ENCODE measurements around the gene HS6ST1. TPM values are rescaled to one million over a fixed set of nuclear protein-coding genes. Genes with fewer than 3 reads are reported as not detected.

HS6ST1 gene
- total and polyA plus RNA-seq, 2 donors (not counting 3 experiments of a cell fraction or from before 2014, with no cell fraction given): 12.8 to 19.4 TPM

DNA sequence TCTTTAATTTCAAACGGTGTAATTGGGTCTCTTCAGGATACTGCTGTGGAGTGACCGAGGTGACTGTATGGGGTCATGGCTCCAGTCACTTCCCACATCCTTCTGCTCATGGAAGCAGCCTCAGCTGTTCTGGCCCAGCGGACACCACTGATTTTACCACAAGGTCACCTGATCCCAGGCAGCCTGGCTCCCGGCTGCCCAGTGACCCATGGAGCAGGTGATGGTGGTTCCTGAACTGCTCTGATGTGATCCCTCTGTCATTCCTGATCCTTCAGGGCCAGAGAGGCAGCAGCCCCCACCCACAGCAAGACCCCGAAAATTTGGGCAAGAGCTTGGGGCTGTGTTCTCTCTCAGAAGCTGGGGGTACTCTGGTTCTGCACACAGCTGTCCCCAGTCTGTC is 35.5 kb upstream of the HS6ST1 start:
- H4K20me1 ChIP-seq (replicated peaks; ENCODE audit: control insufficient read depth, extremely low read depth, insufficient read depth, low read length): no peaks in the 10 kb centered on the region
- DNase-seq (ENCODE audit: low read depth, low spot score) (no peak), FAIRE-seq (no peak)
- dilution Hi-C loops (cut with MboI; ENCODE audit: extremely low pct_ligation_motif_present, low sequenced_read_pairs): no loop called here
- no peaks in the 10 kb centered on the region for H3K9me1 ChIP-seq (replicated peaks; ENCODE audit: control insufficient read depth, extremely low read depth, insufficient read depth, low read length)
- no peaks in the 10 kb centered on the region for H3K36me3 ChIP-seq (ENCODE audit: control insufficient read depth in 2 of 2, extremely low read depth in 1 of 2, insufficient read depth in 2 of 2, low read length in 2 of 2)
- TF ChIP-seq MYC (IDR thresholded peaks at IDR 0.05; ENCODE audit: low read depth, low read length) (no peak), GATA2 (IDR thresholded peaks at IDR 0.05; ENCODE audit: insufficient read depth, insufficient read length, low read depth, low read length) (no peak), JUN (IDR thresholded peaks at IDR 0.05; ENCODE audit: borderline replicate concordance, insufficient read depth, insufficient read length, low read depth) (no peak), POLR2AphosphoS5 (IDR thresholded peaks at IDR 0.05; ENCODE audit: insufficient read depth, low read depth, low read length) (no peak), FOS (IDR thresholded peaks at IDR 0.05; ENCODE audit: borderline replicate concordance, insufficient read depth, low read length) (no peak), POLR2A (IDR thresholded peaks at IDR 0.05; ENCODE audit: low read depth, low read length) (no peak), EZH2 (IDR thresholded peaks at IDR 0.05; ENCODE audit: borderline replicate concordance, low read depth, low read length, severe bottlenecking) (no peak)
- TF ChIP-seq, protein P1, sequence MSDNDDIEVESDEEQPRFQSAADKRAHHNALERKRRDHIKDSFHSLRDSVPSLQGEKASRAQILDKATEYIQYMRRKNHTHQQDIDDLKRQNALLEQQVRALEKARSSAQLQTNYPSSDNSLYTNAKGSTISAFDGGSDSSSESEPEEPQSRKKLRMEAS (IDR thresholded peaks at IDR 0.05; ENCODE audit: insufficient read depth, insufficient read length): no peak
- TF ChIP-seq, protein P2, sequence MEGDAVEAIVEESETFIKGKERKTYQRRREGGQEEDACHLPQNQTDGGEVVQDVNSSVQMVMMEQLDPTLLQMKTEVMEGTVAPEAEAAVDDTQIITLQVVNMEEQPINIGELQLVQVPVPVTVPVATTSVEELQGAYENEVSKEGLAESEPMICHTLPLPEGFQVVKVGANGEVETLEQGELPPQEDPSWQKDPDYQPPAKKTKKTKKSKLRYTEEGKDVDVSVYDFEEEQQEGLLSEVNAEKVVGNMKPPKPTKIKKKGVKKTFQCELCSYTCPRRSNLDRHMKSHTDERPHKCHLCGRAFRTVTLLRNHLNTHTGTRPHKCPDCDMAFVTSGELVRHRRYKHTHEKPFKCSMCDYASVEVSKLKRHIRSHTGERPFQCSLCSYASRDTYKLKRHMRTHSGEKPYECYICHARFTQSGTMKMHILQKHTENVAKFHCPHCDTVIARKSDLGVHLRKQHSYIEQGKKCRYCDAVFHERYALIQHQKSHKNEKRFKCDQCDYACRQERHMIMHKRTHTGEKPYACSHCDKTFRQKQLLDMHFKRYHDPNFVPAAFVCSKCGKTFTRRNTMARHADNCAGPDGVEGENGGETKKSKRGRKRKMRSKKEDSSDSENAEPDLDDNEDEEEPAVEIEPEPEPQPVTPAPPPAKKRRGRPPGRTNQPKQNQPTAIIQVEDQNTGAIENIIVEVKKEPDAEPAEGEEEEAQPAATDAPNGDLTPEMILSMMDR (IDR thresholded peaks at IDR 0.05; ENCODE audit: extremely low read depth in 1 of 2, insufficient read depth in 1 of 2, low read depth in 1 of 2, low read length in 2 of 2): no peak
- ChIA-PET POLR2A (no interaction called here), CTCF (interaction anchor here (1.0 kb wide), 1 partner anchor 31 kb away, joined by 3 read pairs; no protein-coding TSS in a partner anchor)
- no peak overlapping the region for H3K9ac ChIP-seq (replicated peaks; ENCODE audit: extremely low read depth, insufficient read depth, low read length)
- BruUV-seq (replicated peaks): no TSS peak
- H3K9me3 ChIP-seq (replicated peaks; ENCODE audit: control insufficient read depth, insufficient read depth, low read length): no peaks in the 10 kb centered on the region
- H3K4me3 ChIP-seq (replicated peaks in 1 of 3; ENCODE audit: insufficient read depth in 1 of 3, low read depth in 1 of 3, low read length in 3 of 3): no peak overlapping the region
- H3K27me3 ChIP-seq (ENCODE audit: control insufficient read depth in 2 of 2, insufficient read depth in 2 of 2, low read length in 2 of 2): peaks cover 0 to 3% of the 10 kb centered on the region in 2 experiments
- H2AFZ ChIP-seq (ENCODE audit: low read depth, low read length): no peak overlapping the region
- no peaks in the 10 kb centered on the region for H3K79me2 ChIP-seq (ENCODE audit: control insufficient read depth, insufficient read depth, low read length)
- intact Hi-C loops (cut with micrococcal nuclease): no loop called here
- H3K27ac ChIP-seq (ENCODE audit: insufficient read depth, low read depth, low read length): no peak overlapping the region
- no peak overlapping the region for H3K4me2 ChIP-seq (ENCODE audit: insufficient read depth, low read length)
- no peaks in the 10 kb centered on the region for H3K4me1 ChIP-seq (ENCODE audit: control insufficient read depth, extremely low read depth, insufficient read depth, low read length)
